Inflammatory macrophage treated with lipopolysaccharide for 1 hour (primary cell): ENCODE data around the gene ZDHHC22.

Experiments used
- DNase-seq, 2 donors: peaks; one replicate each; pipeline ENCODE4 v3.0.0-alpha.2; 2020 to 2022

Gene ZDHHC22

DNA sequence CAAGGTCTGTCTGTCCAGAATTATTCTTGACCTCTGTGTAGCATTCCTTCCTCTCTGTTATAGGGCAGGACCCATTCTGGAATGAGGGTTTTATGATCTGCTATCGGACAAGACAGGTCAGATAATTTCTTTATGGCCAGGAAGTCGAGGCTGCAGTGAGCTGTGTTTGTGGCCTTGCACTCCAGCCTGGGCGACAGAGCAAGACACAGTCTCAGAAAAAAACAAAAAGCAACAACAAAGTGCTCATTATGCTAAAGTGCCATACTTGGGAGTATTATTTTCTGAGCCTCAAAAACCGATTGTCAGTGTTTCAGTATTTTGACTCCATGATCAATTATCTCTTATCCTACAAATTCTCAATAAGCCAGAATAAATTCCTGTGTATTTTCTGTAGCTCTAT lies 39.4 kb downstream of the ZDHHC22 start:
- DNase-seq: no peak

DNA sequence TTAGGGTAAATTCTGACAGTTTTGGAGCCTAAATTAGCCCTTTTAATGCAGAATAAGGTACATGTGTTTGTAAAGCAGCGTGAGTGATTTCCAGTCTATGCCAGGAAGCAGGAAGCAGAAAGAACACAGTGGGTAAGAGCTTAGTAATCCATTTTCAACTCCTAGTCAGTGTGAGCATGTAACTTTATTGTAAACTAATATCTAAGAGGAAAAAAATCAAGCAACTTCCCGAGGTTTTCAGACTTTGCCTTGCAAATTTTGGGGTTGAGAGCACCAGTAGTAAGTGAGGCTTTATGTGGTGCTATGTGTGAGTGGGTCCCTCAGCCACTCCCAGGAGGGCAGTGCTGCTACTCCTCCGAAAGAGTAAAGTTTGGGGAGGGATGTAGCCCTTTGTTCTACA lies 40.6 kb downstream of the ZDHHC22 start:
- DNase-seq: no peak

DNA sequence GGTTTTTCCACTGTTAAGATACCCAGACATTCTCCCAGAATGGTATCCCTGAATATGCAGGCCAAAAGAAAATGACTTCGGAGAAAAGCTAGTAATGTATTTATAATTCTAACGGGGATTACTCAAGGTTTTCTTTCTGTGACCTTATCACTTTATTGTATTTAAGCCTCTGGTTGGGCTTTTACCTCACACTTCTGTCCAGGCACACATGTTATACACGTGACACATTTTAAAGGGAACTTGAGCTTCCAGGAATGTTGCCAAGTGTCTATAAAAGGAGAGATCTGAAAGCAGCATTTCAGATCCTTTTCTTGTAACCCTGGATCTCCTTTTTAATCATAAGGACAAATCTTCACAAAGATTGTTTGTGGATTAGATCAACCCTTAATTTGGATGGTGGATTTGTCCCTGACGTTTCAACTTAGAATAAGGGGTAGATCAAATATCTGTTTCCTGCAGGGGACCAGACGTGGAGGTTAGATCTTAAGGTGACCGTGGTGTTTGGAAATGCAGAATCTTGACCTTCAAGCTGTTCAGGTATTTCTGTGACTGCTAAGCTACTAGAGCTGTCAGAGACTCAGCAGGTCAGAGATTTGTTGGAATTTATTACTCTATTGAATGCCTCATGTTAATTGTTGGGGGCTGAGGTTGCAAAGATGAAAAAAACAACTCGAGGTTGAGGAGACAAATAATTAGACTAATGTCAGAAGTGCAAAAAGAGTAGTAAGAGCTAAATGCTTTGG lies 42.0 kb downstream of the ZDHHC22 start:
- peak; percentile 51 to 52 for DNase-seq

DNA sequence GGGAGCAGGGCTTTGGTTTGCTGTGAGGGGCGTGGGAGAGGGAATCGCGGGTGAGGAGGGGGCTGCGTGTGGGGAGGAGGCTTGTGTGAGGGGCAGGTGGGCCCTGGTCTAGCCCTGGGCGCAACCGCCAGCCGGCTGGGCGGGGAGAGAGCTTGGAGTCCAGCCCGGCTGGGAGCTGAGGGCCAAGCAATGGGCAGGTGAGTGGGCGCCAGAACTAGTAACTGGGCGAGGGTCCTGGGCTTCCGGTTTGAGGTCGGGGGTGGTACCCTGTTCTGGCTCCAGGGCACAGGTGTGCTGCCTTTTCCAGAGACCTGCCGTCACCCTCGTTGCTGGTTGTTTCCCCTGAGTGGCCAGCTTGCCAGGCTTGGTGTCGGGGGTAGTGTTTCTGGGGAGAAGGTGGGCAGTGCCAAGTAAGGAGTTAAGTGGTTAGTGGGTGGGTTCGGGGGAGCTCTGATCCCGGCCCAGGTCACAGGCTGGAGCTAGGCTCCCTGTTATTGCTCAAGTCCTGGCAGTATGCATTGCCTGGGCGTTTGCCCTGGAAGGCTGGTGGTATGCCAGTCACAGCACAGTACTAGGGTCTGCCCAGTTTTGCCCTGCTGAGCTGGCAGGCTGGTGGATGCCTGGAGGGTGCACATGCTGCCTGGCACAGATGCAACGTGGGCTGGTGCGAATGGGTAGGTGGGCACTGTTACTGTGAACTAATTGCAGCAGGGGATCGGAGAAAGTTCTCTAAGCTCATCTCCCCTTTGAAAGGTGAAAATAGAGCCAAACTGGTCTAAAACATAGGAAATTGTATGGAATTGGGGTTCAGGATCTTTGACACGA lies 42.9 kb downstream of the ZDHHC22 start:
- DNase-seq: no peak

DNA sequence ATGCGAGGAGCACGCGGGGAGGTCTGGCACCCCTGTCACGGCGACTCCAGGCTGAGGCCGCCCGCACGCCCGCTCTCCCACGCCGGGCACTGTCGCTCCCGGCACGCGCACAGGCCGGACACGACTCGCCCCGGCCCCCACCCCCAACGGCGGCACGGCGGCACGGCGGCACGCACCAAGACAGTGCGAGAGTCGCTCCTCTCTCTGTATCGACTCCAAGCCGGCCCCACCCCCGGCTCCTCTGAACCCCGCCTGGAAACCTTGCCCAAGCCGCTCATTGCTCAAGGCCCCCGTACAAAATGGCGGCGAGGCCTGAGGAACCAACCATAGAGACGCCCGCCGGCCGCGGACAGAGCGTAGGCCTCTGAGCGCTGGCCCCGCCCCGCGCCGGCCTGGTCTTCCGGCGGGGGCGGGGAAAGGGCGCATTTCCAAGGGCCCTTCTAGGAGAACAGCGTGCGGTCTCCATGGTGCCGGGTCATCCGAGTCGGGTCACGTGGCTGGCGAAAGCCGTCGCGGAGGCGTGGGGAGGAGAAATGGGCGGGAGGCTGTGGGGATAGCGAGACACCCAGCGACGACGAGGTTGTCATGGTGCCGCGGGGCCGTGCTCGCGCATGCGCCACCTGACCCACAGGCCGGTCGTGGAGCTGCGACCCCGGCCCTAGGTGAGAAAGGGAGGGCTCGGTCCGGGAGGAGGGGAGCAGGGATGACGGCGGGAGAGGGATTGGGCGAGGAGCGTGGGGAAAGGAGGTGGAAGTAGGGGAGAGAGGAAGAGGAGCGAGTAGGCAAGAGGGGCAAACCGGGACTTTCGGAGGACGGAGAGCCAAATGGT lies 43.7 kb downstream of the ZDHHC22 start, which contains the start of gene CIPC:
Gene CIPC (plus strand): TSS at position 559 of the 829 bp plus-strand sequence. CDS start 7,451 bp downstream, outside the sequence.
- DNase-seq: peak; percentile 100

DNA sequence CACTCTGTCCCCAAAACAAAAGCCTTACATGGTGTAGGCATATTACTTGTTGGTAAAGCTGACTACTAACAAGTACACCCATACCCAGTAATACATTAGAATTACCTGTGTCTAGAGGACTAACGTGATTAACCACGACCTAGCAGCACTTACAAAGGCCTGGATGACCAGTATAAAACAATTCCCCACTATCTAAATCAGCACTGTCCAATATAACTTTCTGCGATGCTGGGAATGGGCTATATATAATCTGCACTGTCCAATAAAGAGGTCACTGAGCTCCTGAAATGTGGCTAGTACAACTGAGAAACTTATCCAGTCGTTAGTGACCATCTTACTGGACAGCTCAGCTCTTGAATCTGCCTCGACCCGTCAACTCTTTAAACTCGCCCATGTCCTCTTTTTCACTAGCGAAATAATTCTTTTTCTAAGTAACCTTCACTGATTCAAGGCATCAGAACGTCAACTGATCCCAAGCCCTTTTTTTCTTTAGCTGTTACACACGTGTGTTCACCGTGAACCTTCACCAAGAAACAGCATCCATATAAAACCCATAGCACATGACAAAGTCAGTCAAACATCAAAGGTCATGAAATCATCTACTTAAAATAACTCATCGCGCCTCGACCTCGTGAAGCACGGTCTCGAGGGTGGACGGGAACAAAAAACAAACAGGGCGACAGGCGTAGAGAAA lies 44.4 kb downstream of the ZDHHC22 start:
- DNase-seq: peak; percentile 52 to 69

DNA sequence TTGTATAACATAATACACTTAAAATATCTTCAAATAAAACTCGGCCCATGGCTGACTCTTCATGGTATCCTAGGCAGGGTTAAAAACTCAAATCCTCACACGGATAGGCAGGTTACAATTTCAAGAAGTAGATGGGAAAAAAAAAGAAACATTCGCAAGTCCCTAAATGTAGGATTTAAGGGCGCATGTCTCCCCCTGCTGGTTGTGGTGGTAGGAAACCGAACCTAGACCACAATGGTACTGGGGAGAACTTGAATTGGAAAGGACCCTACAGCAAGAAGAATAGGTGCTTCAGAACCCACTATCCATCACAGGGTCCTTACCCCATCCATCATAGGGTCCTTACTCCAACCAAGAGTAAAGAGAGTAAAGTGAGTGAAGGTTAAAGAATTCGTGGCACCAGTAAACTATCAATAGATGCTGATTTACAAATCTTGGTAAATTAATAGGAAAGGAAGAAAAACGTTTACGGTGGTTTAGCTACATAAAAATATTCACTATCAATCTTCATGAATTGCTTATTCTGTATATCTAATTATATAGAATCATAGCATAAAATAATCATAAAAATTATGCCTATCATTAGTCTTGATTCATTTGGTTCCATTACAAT lies 46.8 kb downstream of the ZDHHC22 start:
- DNase-seq: peak; percentile 72 to 95

DNA sequence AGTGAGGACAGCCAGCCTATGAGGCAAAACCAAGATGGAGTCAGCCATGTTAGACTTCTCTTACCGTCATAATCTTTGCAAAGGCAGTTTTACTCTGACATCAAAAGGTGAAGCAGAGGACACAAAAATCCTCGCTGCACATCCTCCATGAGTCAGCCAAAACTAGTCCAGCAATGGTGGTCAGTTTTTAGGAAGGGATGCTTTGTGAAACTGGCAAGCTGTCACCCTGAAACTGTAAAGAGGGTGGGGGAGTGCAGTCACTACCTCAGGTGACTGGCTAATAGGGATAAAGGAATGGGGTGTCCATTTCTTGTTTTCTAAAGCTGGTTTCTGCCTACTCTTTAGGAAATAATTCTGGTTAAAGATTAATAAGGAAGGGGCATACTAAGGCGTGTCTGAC lies 48.9 kb downstream of the ZDHHC22 start:
- DNase-seq: no peak

DNA sequence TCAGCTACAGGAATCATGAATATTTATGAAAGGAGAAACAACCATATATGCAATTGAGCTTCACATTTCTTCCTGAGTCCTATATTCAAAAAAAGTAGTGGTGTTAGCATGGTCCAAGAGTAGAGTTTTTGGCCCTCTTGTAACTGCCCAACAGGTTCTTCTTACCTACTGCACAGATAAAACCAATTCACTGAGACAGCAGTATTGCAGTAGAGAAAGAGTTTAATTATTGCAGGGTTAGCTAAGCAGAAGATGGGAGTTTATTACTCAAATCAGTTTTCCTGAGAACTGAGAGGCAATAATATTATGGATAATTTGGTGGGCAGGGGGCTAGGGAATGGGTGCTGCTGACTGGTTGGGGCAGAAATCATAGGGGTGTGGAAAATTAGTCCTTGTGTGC lies 50.1 kb downstream of the ZDHHC22 start:
- no peak for DNase-seq

DNA sequence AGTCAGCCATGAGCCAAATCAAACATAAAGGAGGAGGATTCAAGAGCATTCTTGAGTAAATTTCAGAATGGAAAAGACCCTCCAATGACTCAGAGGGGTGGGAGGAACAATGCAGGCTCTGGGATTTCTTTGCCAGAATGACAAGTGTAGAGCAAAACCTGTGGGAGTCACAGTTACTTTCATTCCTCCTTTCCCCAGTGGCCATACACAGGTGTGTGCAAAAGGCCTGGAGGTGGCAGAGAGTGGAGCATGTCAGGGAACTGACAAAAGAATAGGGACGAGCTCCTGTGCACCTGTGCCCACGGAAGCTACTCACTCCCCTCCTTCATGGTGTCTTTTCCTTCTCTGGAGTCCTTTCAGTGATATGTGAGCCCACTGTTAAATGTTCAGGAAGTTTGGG lies 52.9 kb downstream of the ZDHHC22 start:
- no peak for DNase-seq

DNA sequence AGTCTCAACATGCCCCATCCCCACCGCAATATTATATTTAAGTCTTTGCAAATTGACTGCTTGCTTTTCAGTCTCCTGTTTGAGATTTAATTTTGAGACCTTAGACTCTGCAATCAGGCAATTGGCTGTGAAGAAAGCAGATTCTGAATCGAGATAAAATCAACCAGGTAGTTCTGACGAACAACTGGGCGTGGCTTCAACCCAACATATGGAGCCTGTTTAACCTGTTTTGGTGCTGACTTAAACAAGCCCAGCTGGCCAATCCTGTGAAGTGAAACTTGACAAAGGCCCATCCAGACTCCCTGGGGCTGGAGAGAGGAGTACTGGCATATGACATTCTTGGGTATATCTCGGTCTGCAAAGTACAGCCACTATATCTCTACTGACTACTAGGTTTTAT lies 53.4 kb downstream of the ZDHHC22 start:
- DNase-seq: no peak

DNA sequence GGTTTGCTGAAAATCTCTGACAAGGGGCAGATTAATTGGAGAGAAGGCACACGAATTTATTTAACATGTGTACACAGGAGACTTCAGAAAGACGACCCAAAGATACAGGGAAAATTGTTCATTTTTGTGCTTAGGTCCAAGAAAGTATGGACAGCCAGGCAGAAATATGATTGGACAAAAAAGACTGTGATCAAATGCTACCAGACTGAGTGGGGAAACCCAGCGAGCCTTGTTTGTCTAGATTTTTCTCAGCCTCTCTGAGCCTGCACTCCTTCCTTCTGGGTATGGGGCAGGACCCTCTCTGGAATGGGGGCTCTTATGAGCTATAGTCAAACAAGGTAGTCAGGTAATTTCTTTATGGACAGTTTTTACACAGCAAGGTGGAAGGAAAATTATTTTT lies 54.0 kb downstream of the ZDHHC22 start:
- no peak for DNase-seq

DNA sequence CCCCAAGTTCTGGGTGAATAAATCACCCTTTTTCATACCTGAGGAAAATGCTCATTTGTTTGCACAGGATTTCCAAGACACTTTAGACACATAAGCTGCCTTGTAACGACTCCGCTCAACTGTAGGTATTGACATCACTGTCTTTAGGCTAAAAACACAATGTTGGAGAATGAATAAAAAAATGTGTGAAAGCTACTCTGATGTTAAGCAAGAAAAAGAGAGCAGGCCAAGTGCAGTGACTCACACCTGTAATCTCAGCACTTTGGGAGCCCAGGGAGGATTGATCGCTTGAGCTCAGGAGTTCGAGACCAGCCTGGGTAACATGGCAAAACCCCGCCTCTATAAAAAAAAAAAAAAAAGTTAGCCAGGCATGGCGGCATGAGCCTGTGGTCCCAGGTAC lies 54.6 kb downstream of the ZDHHC22 start:
- DNase-seq: no peak

DNA sequence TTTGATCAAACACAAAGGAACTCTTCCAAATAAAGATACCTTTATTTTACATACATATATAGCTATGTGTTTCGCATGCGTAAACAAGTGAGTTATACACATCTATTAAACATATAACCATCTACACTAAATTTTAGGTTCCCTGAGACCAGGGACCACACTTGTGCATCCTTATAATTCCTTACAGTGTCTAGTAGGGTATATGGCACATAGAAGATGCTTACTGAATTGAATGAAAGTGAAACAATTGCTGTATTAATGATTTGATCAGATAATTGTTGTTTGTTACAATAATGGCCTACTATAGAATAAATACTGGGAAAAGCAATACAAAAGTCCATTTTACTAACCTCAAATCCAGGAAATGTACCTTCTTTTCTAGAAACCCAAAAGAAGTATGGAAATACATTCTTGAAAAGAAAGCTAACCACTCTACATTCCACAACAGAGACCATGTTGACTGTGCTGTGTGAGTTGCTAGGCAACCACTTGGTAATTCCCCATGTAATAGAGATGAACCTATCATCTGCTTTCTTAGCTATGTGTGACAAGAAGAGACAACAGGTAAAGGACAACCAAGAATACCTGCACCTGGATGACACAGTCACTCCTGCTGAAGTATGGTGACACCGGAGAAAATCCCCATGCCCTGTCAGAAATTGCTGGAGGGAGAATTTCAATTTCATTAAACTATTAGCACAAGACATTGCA lies 55.4 kb downstream of the ZDHHC22 start:
- DNase-seq: no peak

DNA sequence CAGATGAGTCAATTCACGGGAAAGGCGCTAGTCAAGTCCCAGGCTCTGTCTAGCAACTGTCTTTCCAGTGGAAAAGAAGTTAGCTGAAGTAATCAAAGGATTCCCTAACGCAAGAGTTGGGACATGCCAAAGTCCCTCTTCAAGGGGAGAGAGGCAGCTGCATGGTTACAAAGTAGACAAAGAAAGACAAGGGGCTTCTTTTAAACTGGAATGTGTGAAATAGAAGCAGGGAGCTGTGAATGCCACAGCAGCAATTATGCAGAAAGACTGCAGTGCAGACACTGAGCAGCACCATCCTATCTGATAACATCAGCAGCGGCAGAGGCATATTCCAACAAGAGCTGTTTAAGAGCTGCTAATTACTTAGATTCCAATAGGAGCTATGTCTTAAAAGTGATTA lies 56.1 kb downstream of the ZDHHC22 start:
- DNase-seq: no peak

DNA sequence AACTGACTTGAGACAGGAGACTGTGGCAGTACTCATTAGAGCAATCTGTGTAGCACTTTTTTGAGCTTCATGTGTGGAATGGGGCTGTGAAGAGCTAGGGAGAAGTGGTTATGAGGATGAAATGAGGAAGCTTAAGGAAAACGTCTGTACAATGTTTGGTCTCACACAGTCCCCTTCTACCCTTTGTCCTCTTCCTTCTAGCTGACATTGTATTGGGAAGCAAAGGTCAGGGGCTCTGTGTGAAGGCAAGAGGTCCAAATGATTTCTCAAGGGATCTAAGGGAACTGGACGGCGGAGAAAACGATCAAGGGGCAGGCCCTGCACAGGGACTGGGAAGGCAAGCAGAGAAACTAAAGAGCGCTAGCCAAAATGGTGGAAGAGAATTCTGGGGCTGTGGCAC lies 56.6 kb downstream of the ZDHHC22 start:
- DNase-seq: no peak

DNA sequence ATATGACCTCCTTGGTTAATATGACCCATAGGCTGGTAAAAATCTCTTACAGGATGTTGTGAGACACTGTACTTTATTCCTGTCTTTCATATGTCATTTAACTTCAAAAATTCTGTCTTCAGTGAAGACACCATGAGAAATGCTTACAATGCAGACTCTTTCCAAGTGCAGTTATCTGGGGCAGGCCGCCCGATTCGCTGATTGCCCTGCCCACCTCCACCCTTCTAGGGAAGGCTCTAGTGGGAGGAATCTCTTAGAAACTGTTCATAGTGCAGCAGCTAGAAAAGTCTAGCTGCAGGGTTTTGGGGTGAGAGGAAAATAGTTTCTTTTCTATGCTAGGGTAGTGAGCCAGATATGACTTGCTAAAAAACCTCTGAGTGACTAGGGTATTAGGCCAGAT lies 58.5 kb downstream of the ZDHHC22 start:
- DNase-seq: no peak

DNA sequence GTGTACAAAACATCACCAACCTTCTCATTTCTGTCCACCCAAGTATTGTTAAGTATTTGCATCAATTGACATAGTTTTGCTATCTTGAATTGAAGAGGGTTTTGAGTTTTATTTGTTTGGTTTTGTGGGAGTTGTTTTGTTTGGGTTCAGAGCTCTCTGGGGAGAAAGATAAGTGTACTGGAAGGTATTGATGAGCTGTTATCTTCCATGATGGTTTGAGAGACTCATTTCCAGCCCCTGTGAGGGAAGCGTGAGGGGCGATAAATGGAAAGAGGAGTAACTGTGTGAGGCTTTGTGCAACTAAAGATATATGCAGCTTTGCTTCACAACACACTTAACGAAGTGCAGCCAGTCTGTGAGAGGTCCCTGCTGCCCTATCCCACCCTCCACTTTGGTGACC lies 59.2 kb downstream of the ZDHHC22 start:
- DNase-seq: no peak
